KOPT-K1 (cell line): Measurements from ENCODE around the gene GPRIN3.
"Not testable (repeated sequence)": the region's sequence is repeated elsewhere in the genome, so short reads cannot be mapped to it uniquely, and the experiment has no call there.

Experiments used
- H3K27ac ChIP-seq: fragments of 200-600 bp; sonication (generic); 2 replicates; pipeline ENCODE4 v1.5.1; 2016; ENCODE audit warnings: antibody characterized with exemption, mild to moderate bottlenecking, low read depth, low read length; ENCODE audit not compliant: poor library complexity, severe bottlenecking
- H3K36me3 ChIP-seq: fragments of 200-600 bp; sonication (generic); 2 replicates; pipeline ENCODE4 v1.5.1; 2017; ENCODE audit warnings: antibody characterized with exemption, mild to moderate bottlenecking, low read length, moderate library complexity; ENCODE audit not compliant: insufficient read depth
- H3K9me3 ChIP-seq: fragments of 200-600 bp; sonication (generic); 2 replicates; pipeline ENCODE4 v1.5.1; 2017; ENCODE audit warnings: antibody characterized with exemption, low read length, mild to moderate bottlenecking; ENCODE audit not compliant: insufficient read depth, poor library complexity, severe bottlenecking

Gene GPRIN3

DNA sequence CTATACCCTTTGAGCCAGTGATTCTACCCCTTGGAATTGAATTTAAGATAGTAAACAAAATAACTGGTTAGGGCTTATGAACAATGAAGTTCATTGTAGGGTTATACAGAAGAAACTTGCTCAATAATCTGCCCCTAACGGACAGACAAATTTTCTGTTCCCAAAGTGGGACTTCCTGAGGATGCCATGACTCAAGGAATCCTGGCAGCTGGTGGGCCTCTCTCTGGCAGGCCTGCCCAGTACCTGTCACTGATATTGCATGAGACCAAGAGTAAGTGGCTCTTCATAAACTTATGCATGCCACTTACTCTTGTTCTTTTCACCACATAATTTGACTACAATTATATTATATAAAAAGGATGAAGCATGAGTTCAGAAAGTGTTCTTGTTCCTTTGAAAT is 41.5 kb downstream of the GPRIN3 start:
- peaks cover 7% of the 10 kb centered on the region for H3K9me3 ChIP-seq
- H3K36me3 ChIP-seq, result no peaks in the 10 kb centered on the region
- H3K27ac ChIP-seq, result no peak overlapping the region

DNA sequence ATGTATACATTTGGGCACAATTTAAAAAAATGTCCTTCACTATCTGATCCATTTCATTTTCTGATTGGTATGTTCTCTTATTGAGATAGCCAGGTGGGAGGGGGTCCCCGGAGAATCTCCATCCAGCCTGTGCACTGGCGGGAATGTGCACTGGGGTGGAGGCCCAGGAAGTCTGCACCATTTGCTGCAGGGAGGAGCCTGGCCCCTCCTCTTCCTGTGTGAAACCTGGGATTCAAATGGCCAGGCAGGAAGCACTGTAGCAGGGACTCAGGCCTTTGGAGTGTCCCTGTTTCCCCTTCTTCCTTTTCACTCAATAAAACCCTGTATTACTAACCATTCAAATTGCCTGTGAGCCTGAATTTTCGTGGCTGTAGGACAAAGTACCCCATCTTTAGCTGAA is 44.3 kb downstream of the GPRIN3 start:
- Histone ChIP-seq H3K9me3 (peaks cover 7% of the 10 kb centered on the region), H3K27ac (no peak overlapping the region), H3K36me3 (no peaks in the 10 kb centered on the region)

GRCh38 chr4:89259301-89260028 is 48.1 kb downstream of the GPRIN3 start:
- H3K36me3 ChIP-seq, result no peaks in the 10 kb centered on the region
- H3K27ac ChIP-seq, result no peak overlapping the region
- peaks cover 4% of the 10 kb centered on the region for H3K9me3 ChIP-seq

GRCh38 chr4:89258506-89258905 is 49.1 kb downstream of the GPRIN3 start:
- no peaks in the 10 kb centered on the region for H3K36me3 ChIP-seq
- H3K27ac ChIP-seq, result no peak overlapping the region
- no peaks in the 10 kb centered on the region for H3K9me3 ChIP-seq

- no peak overlapping the region for H3K27ac ChIP-seq
- no peaks in the 10 kb centered on the region for H3K36me3 ChIP-seq
- no peaks in the 10 kb centered on the region for H3K9me3 ChIP-seq
These were observed 50.2 kb downstream of the GPRIN3 start for GRCh38 chr4:89257376-89257775.

- Histone ChIP-seq H3K9me3 (no peaks in the 10 kb centered on the region), H3K27ac (no peak overlapping the region), H3K36me3 (no peaks in the 10 kb centered on the region)
These were observed 51.3 kb downstream of the GPRIN3 start for GRCh38 chr4:89256203-89256800.

- Histone ChIP-seq H3K36me3 (no peaks in the 10 kb centered on the region), H3K27ac (no peak overlapping the region), H3K9me3 (no peaks in the 10 kb centered on the region)
These were observed 52.8 kb downstream of the GPRIN3 start for GRCh38 chr4:89254847-89255246.

GRCh38 chr4:89254347-89254746 is 53.3 kb downstream of the GPRIN3 start:
- not testable (repeated sequence) for H3K27ac ChIP-seq, H3K36me3 ChIP-seq, H3K9me3 ChIP-seq

DNA sequence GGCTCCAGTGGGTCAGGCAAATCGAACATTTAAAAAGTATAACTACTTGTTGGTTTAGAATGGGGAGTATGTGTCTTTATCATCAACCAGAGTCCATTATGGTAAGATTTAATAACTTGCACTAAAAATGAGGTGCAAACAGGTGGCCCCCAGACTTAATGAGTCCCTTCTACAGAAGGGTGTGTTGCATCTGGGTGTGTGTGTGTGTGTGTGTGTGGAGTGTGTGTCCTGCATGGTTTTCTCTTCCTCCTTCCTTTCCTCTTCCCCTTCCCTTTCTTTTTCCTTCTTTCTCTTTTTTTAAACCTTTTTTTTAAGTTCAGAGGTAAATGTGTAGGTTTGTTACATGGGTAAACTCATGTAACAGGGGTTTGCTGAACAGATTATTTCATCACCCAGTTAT is 53.7 kb downstream of the GPRIN3 start:
- Histone ChIP-seq H3K27ac (no peak overlapping the region), H3K9me3 (no peaks in the 10 kb centered on the region), H3K36me3 (no peaks in the 10 kb centered on the region)

- Histone ChIP-seq H3K36me3 (no peaks in the 10 kb centered on the region), H3K9me3 (no peaks in the 10 kb centered on the region), H3K27ac (no peak overlapping the region)
These were observed 54.3 kb downstream of the GPRIN3 start for GRCh38 chr4:89253311-89253710.

DNA sequence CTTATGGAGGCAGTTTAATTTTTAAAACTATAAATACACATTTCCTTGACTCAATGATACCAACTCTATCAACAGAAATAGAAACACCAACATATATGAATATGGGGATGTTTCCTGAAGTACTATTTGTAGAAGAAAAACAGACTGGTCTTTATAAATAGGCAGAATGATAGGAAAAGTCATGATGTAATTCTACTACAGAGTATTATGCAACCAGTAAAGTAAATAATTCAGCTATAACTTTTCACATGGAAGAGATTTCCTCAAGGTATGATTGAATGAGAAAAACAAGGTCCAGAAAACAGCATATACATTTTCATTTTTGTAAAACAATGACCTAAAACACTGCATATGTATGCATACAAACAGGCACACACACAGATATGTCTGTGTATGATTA is 56.2 kb downstream of the GPRIN3 start:
- no peaks in the 10 kb centered on the region for H3K36me3 ChIP-seq
- H3K27ac ChIP-seq, result no peak overlapping the region
- H3K9me3 ChIP-seq, result no peaks in the 10 kb centered on the region

DNA sequence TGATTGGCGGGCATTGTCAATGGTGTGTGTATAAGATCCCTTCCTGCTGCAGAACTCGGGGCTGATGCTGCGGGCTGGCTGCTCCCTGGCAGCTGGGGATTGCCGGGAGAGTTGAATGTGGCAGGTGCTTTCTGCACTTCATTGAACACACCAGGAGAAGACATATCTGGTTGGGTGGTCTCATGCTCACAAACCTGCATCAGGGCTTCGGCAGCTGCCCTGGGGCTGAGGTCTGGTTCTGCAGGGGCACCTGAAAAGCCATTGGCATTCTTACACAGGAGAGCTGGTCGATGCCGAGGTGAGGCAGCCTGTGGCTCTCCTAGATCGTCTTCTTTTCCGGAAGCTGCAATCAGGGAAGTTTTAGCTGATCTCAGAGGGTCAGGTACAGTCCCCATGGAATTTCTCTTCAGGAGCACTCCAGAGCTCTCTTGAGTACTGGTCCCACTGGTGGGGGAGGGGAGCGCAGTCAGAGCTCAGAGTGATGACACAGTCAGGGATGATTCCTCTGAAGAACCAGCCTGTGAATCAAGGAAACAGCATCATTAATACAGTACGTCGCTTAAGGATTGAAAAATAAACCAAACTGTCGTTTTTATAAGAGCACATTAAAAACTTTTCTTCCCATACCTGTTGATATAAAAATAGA is 57.8 kb downstream of the GPRIN3 start:
- H3K9me3 ChIP-seq, result no peaks in the 10 kb centered on the region
- H3K27ac ChIP-seq, result no peak overlapping the region
- no peaks in the 10 kb centered on the region for H3K36me3 ChIP-seq

- Histone ChIP-seq H3K27ac (no peak overlapping the region), H3K9me3 (no peaks in the 10 kb centered on the region), H3K36me3 (no peaks in the 10 kb centered on the region)
These were observed 58.3 kb downstream of the GPRIN3 start for GRCh38 chr4:89249313-89249712.

- Histone ChIP-seq H3K9me3 (no peaks in the 10 kb centered on the region), H3K27ac (no peak overlapping the region), H3K36me3 (no peaks in the 10 kb centered on the region)
These were observed 58.7 kb downstream of the GPRIN3 start for GRCh38 chr4:89248879-89249281.

DNA sequence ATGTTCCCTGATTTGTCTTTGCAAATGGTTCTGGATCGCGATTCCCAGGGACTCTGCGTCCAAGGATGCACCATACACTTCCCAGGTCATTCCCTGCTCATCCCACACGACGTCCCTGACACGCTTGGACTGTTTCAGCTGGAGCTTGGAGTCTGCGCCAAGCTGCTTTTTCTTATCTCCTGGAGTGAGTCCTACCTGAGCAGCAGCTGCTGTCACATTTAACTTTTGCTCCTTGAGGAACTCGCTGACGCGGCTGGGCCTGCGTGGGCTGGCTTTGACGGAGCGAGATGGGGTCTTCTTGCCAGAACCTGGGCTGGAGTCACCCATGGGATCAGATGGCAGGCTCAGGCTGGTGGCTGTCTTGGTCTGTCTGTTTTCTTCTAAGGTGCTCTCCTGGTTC is 59.6 kb downstream of the GPRIN3 start:
- Histone ChIP-seq H3K36me3 (no peaks in the 10 kb centered on the region), H3K27ac (no peak overlapping the region), H3K9me3 (no peaks in the 10 kb centered on the region)

GRCh38 chr4:89245459-89245858 is 62.1 kb downstream of the GPRIN3 start:
- H3K27ac ChIP-seq, result no peak overlapping the region
- no peaks in the 10 kb centered on the region for H3K36me3 ChIP-seq

More at GRCh38 chr4:89245459-89245858, 62.1 kb downstream of the GPRIN3 start:
- no peaks in the 10 kb centered on the region for H3K9me3 ChIP-seq
